Right lobe of liver (tissue), 6 donors: ENCODE data around the gene SLC2A11. TPM values are rescaled to one million over a fixed set of nuclear protein-coding genes. Genes with fewer than 3 reads are reported as not detected.
A peak's percentile ranks its signal among the peaks of the same experiment; 100 is the strongest.
"Not testable (repeated sequence)": the region's sequence is repeated elsewhere in the genome, so short reads cannot be mapped to it uniquely, and the experiment has no call there.

ENCODE experiments used
- ATAC-seq, 4 donors: fragments of 200-7000 bp; cut with Tn5 transposase; one replicate each; pipeline ENCODE4 v1.9.1; 2020; ENCODE audit warnings: mild to moderate bottlenecking in 4 of 4, moderate library complexity in 4 of 4
- DNase-seq, 3 donors: peaks; one replicate each; pipeline ENCODE4 v3.0.0-alpha.2; 2020
- H3K27ac ChIP-seq, 3 donors: fragments of 200-600 bp; one replicate each; pipeline ENCODE4 v1.8.0; 2022
- H3K27me3 ChIP-seq, 2 donors: fragments of 200-600 bp; one replicate each; pipeline ENCODE4 v1.8.0; 2022
- H3K36me3 ChIP-seq, 4 donors: fragments of 200-600 bp; sonication (generic) in 1 of 4; one replicate each; pipeline versions ENCODE4 v1.5.1 to v1.8.0; 2017 to 2022; ENCODE audit warnings: control low read depth in 1 of 4
- H3K4me1 ChIP-seq, 4 donors: fragments of 200-600 bp; sonication (generic) in 1 of 4; one replicate each; pipeline versions ENCODE4 v1.5.1 to v1.8.0; 2017 to 2022; ENCODE audit warnings: control low read depth in 1 of 4
- H3K4me3 ChIP-seq, 3 donors: fragments of 200-600 bp; one replicate each; pipeline ENCODE4 v1.8.0; 2022
- H3K9me3 ChIP-seq, 4 donors: fragments of 200-600 bp; sonication (generic) in 1 of 4; one replicate each; pipeline versions ENCODE4 v1.5.1 to v1.8.0; 2017 to 2022; ENCODE audit warnings: control low read depth in 1 of 4
- POLR2A ChIP-seq: fragments of 450-650 bp; IDR thresholded peaks from one replicate; pipeline ENCODE4 v1.6.1; 2017; ENCODE audit warnings: antibody characterized with exemption, mild to moderate bottlenecking
- WGBS: methylation state at CpG from one replicate; pipeline ENCODE4 v1.1.6; 2018; ENCODE audit warnings: low coverage, low lambda C conversion rate; ENCODE audit not compliant: insufficient coverage; ENCODE audit errors: missing lambda C conversion rate; 5-methylcytosine and 5-hydroxymethylcytosine counted together
- intact Hi-C, 2 donors: fragments of 100-400 bp; cut with DNase I; formaldehyde crosslinking; loops; one replicate each; pipeline versions ENCODE4 v1.11.2 to v1.14.1; 2022
- total RNA-seq, 6 experiments: library from RNA; depleted of rRNA in 2 of 6; stranded (reverse); fragments of >200 nt in 2 of 6; fragmentation: NEBNext Ultra II Directional in 3 of 6; extraction: Animal tissue kit (Norgen Biotek cat#: 25700) in 3 of 6; gene quantifications; one replicate each; pipeline versions ENCODE4 v1.1.0 to v1.2.4, GENCODE V29; 2016 to 2023
- TF ChIP-seq, protein P1 (sequence below), 4 donors: fragments of 200-600 bp in 3 of 4; fragments of 450-650 bp in 1 of 4; IDR thresholded peaks; one replicate each; pipeline versions ENCODE4 v1.5.1 to v1.8.0; 2016 to 2022; ENCODE audit warnings: antibody characterized with exemption in 4 of 4, mild to moderate bottlenecking in 2 of 4
- donor health status: DM: no; HTN: yes; CAD: no.
- donor health status: DM: no; HTN: no; CAD: no.
- donor health status: DM: no; HTN: no; CAD: no.
- donor health status: DM: no; HTN: yes; CAD: no.
- donor health status: DM: no; HTN: yes; CAD: no.

The SLC2A11 gene
- total RNA-seq, 6 experiments from 2014 or later, result 2.9 to 7.1 (median 5.0) TPM

DNA sequence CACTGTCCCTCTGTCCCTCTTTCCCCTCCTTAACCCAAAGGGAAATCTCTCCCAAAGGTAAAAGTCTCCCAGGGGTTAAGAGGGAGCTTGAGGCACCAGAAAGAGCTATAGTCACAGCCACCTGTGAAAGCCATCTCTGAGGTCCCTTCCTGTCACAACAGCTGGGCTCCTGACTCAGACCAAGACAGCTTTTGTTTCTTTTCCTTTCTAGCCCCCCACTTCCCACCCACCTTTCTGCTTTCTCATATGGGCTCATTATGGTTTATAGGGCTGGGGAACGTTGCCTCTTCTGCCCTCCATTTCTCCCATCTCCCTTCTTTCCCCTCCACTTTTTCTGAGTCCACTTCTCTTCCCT, 55.6 kb downstream of the SLC2A11 start:
- no peaks in the 10 kb centered on the region for H3K9me3 ChIP-seq
- TF ChIP-seq, protein P1, sequence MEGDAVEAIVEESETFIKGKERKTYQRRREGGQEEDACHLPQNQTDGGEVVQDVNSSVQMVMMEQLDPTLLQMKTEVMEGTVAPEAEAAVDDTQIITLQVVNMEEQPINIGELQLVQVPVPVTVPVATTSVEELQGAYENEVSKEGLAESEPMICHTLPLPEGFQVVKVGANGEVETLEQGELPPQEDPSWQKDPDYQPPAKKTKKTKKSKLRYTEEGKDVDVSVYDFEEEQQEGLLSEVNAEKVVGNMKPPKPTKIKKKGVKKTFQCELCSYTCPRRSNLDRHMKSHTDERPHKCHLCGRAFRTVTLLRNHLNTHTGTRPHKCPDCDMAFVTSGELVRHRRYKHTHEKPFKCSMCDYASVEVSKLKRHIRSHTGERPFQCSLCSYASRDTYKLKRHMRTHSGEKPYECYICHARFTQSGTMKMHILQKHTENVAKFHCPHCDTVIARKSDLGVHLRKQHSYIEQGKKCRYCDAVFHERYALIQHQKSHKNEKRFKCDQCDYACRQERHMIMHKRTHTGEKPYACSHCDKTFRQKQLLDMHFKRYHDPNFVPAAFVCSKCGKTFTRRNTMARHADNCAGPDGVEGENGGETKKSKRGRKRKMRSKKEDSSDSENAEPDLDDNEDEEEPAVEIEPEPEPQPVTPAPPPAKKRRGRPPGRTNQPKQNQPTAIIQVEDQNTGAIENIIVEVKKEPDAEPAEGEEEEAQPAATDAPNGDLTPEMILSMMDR (IDR thresholded peaks at IDR 0.05), result no peak
- TF ChIP-seq POLR2A, result no peak
- peak overlapping the region; percentile 46 to 63 (median 54) for H3K4me3 ChIP-seq
- DNase-seq, result no peak
- intact Hi-C loops, result loop anchor here in 1 of 2 donors (10.0 kb wide), 1 partner anchor 62 kb away; the partner anchor contains the start of gene DDT
- peak overlapping the region; percentile 60 to 84 (median 78) for H3K27ac ChIP-seq
- WGBS, result 0% methylated on average over 1 of the region's 1 CpG
- H3K36me3 ChIP-seq, result peaks cover 0 to 2% (median 0%) of the 10 kb centered on the region in 4 donors
- no peak for ATAC-seq
- peaks cover 0 to 17% (median 2%) of the 10 kb centered on the region in 4 donors for H3K4me1 ChIP-seq
- H3K27me3 ChIP-seq, result no peaks in the 10 kb centered on the region

DNA sequence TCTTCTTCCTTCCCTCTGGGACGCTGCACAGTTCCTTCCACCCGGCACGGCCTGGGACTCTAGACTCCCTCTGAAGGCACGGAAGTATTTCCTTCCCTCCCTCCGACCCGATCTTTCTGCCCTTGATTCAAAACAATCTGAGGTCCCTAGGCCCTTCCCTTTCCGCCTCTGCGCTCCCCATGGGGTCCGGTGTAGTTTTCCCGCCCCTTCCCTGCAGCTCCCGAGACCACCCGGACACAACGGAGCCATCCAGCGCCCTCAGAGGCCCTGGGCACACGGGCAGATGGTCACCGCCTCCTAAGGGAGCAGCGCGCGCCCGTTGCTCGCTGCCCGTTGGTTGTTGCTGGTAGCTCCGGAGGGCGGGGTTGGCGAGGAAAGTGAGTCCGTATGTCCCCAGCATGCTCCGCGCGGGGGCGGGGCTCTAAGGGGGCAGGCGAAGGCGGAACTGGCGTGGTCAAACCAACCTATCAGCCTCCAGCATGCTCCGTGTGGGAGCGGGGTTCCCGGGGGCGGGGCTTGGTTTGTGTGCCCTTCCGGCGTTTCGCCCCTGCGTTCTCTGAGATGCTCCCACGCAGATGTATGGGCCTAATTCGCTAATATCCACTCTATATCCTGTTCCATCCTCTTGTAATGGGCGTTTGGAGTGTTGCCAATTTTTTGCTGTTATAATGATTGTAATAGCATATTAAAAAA, 56.1 kb downstream of the SLC2A11 start:
- Histone ChIP-seq H3K36me3 (peaks cover 0 to 2% (median 0%) of the 10 kb centered on the region in 4 donors), H3K9me3 (no peaks in the 10 kb centered on the region), H3K4me3 (peak overlapping the region; percentile 46 to 63 (median 54)), H3K27ac (peak overlapping the region; percentile 60 to 84 (median 78)), H3K27me3 (no peaks in the 10 kb centered on the region), H3K4me1 (peaks cover 0 to 13% (median 2%) of the 10 kb centered on the region in 4 donors)
- under 1% methylated on average over 38 of the region's 44 CpGs for WGBS
- peak; percentile 99 to 100 (median 100) for DNase-seq
- intact Hi-C loops, result loop anchor here in 1 of 2 donors (10.0 kb wide), 1 partner anchor 61 kb away; the partner anchor contains the start of gene DDT
- TF ChIP-seq, protein P1 (IDR thresholded peaks at IDR 0.05), result no peak
- peak; percentile 88 for TF ChIP-seq POLR2A
- peak; percentile 98 to 99 (median 99) for ATAC-seq

DNA sequence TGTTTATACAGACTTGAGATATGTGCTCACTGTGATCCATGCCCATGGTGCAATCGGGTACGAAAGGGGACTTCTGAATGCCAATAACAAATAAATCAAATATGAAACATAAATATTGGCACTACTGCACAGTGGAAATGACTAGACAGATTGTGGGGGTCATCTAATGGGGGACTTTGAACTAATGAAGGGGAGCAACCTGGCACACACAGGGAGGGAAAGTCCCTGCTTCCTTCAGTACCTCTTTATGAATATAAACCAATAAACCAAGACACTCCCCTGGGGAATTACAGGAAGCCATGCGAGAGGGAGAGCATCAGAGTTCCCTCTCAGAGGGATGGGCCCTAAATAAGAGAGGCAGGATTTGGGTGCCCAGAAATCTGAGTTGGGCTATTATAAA, 57.6 kb downstream of the SLC2A11 start:
- H3K36me3 ChIP-seq, result peaks cover 0 to 4% (median under 1%) of the 10 kb centered on the region in 4 donors
- ATAC-seq (no peak), DNase-seq (peak in 1 of 3 donors; percentile 23)
- no peaks in the 10 kb centered on the region for H3K9me3 ChIP-seq
- no peaks in the 10 kb centered on the region for H3K27me3 ChIP-seq
- H3K4me1 ChIP-seq, result peaks cover 0 to 11% (median 0%) of the 10 kb centered on the region in 4 donors
- H3K27ac ChIP-seq, result no peak overlapping the region
- TF ChIP-seq, protein P1 (IDR thresholded peaks at IDR 0.05), result no peak
- TF ChIP-seq POLR2A, result no peak
- no peak overlapping the region for H3K4me3 ChIP-seq
- 76% methylated on average over 3 of the region's 3 CpGs for WGBS
- intact Hi-C loops, result loop anchor here in 1 of 2 donors (10.0 kb wide), 1 partner anchor 60 kb away; the partner anchor contains the start of gene DDT

GRCh38 chr22:23920267-23920611, 62.6 kb downstream of the SLC2A11 start:
- H3K4me1 ChIP-seq, H3K9me3 ChIP-seq, H3K4me3 ChIP-seq, intact Hi-C loops, H3K27me3 ChIP-seq: not testable (repeated sequence)
- DNase-seq (peak in 1 of 3 donors; percentile 55), ATAC-seq (peak; percentile 75 to 95 (median 90))
- H3K36me3 ChIP-seq, result peaks cover 0 to 15% (median 6%) of the 10 kb centered on the region in 4 donors
- H3K27ac ChIP-seq, result peak overlapping the region in 2 of 3 donors; percentile 74 to 83
- 14% methylated on average over 1 of the region's 1 CpG for WGBS

DNA sequence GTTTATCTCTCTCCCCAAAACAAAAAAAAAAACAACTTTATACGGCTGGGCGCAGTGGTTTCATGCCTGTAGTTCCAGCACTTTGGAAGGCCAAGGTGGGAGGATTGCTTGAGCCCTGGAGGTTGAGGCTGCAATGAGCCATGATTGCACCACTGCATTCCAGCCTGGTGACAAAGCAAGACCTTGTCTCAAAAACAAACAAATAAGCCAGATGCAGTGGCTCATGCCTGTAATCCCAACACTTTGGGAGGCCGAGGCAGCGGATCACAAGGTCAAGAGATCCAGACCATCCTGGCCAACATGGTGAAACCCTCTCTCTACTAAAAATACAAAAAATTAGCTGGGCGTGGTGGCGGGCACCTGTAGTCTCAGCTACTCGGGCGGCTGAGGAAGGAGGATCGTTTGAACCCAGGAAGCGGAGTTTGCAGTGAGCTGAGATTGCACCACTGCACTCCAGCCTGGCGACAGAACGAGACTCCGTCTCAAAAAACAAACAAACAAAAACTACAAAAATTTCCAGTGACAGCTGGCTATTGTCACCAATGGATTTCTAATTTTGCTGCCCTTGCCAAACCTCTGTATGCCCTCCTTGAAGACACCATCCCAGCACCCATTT, 64.0 kb downstream of the SLC2A11 start:
- H3K4me1 ChIP-seq, H3K9me3 ChIP-seq, intact Hi-C loops, H3K4me3 ChIP-seq, H3K27me3 ChIP-seq, DNase-seq: not testable (repeated sequence)
- WGBS, result 48% methylated on average over 10 of the region's 13 CpGs
- ATAC-seq, result peak in 3 of 4 donors; percentile 9 to 59 (median 58)
- peaks cover 0 to 25% (median 12%) of the 10 kb centered on the region in 4 donors for H3K36me3 ChIP-seq
- H3K27ac ChIP-seq, result peak overlapping the region in 2 of 3 donors; percentile 6 to 74
